HepG2 (cell line): Measurements from ENCODE around the gene CELF2. TPM values are rescaled to one million over a fixed set of nuclear protein-coding genes. Genes with fewer than 3 reads are reported as not detected.

Experiments
- ATAC-seq: fragments of 200-7000 bp; cut with Tn5 transposase; 3 replicates; pipeline ENCODE4 v1.9.1; 2020; ENCODE audit warnings: mild to moderate bottlenecking, moderate library complexity
- BruUV-seq: library from RNA; stranded (reverse); fragments of 400-500 nt; replicated peaks from 2 replicates; lab custom pipeline; 2021; lab: Mats Ljungman, UMichigan
- CTCF ChIA-PET: fragments of 300-600 bp; formaldehyde crosslinking; extraction: SDS; loops from one replicate; lab custom pipeline; 2021; ENCODE audit warnings: low total read pairs, inconsistent platforms, low intra/inter-chr PET ratio; lab: Yijun Ruan, JAX
- POLR2A ChIA-PET: fragments of 350-600 bp; sonication (Branson Sonifier 250); formaldehyde crosslinking; loops from one replicate; lab custom pipeline; 2020; ENCODE audit warnings: antibody characterized with exemption, inconsistent platforms; lab: Yijun Ruan, JAX
- DNase-seq: peaks from one replicate; pipeline ENCODE4 v3.0.0-alpha.2; 2015; ENCODE audit warnings: low spot score
- FAIRE-seq: peaks from 3 replicates; lab custom pipeline; 2011; peaks lifted over from hg19 to GRCh38; lab: Jason Lieb, UNC
- H2AFZ ChIP-seq: one replicate; pipeline ENCODE4 v1.6.1; 2011; ENCODE audit warnings: low read length, inconsistent platforms
- H3K27ac ChIP-seq: fragments of 300-600 bp; 3 replicates; pipeline ENCODE4 v1.8.0; 2011; ENCODE audit warnings: mixed run types, mild to moderate bottlenecking, mixed read lengths, low read length, inconsistent platforms; ENCODE audit not compliant: insufficient read depth; ENCODE audit errors: extremely low read length
- H3K27me3 ChIP-seq, 2 experiments: fragments of 200-600 bp in 1 of 2; 2 replicates in 1 of 2; 3 replicates in 1 of 2; pipeline versions ENCODE4 v1.6.0 to v1.8.0; 2011; ENCODE audit warnings: low read length in 2 of 2, mild to moderate bottlenecking in 2 of 2, moderate library complexity in 2 of 2, inconsistent platforms in 1 of 2; ENCODE audit not compliant: insufficient read depth in 2 of 2, control insufficient read depth in 1 of 2
- H3K36me3 ChIP-seq, 2 experiments: fragments of 200-600 bp in 1 of 2; replicated peaks in 1 of 2; 2 replicates in 1 of 2; 3 replicates in 1 of 2; pipeline versions ENCODE4 v1.5.1 to v1.8.0; 2011; ENCODE audit warnings: low read length in 2 of 2, inconsistent platforms in 1 of 2; ENCODE audit not compliant: insufficient read depth in 2 of 2, control insufficient read depth in 1 of 2
- H3K4me1 ChIP-seq: 2 replicates; pipeline ENCODE4 v1.5.1; 2012; ENCODE audit warnings: low read length, inconsistent platforms; ENCODE audit not compliant: insufficient read depth
- H3K4me2 ChIP-seq: 2 replicates; pipeline ENCODE4 v1.6.0; 2011; ENCODE audit warnings: low read depth, low read length, inconsistent platforms
- H3K4me3 ChIP-seq, 3 experiments: fragments of 200-600 bp in 1 of 3; sonication (generic), shearing (Covaris generic) in 1 of 3; replicated peaks in 1 of 3; 2 replicates each; pipeline ENCODE4 v1.5.1; 2011 to 2016; ENCODE audit warnings: low read length in 3 of 3, inconsistent platforms in 2 of 3, low read depth in 2 of 3, mild to moderate bottlenecking in 2 of 3, control low read depth in 1 of 3, mixed read lengths in 1 of 3; ENCODE audit not compliant: insufficient read depth in 1 of 3
- H3K79me2 ChIP-seq: one replicate; pipeline ENCODE4 v1.6.1; 2011; ENCODE audit warnings: low read length, inconsistent platforms; ENCODE audit not compliant: insufficient read depth
- H3K9ac ChIP-seq: 2 replicates; pipeline ENCODE4 v1.6.0; 2011; ENCODE audit warnings: mild to moderate bottlenecking, low read depth, low read length, inconsistent platforms; ENCODE audit not compliant: insufficient read depth
- H3K9me3 ChIP-seq: 2 replicates; pipeline ENCODE4 v1.5.1; 2012; ENCODE audit warnings: mild to moderate bottlenecking, low read length
- H4K20me1 ChIP-seq: 2 replicates; pipeline ENCODE4 v1.6.0; 2011; ENCODE audit warnings: inconsistent platforms, mild to moderate bottlenecking, low read length, moderate library complexity; ENCODE audit not compliant: insufficient read depth
- ATF4 ChIP-seq, 2 experiments: fragments of 450-650 bp in 1 of 2; sonication (generic) in 1 of 2; formaldehyde crosslinking; IDR thresholded peaks; 2 replicates each; pipeline versions ENCODE4 v1.5.0 to v1.8.0; 2020 to 2022; ENCODE audit warnings: mild to moderate bottlenecking in 1 of 2, missing genetic modification reagents in 1 of 2
- GFI1 ChIP-seq: sonication (generic); formaldehyde crosslinking; IDR thresholded peaks from 2 replicates; pipeline ENCODE4 v1.5.0; 2020; ENCODE audit warnings: missing genetic modification reagents, mild to moderate bottlenecking, borderline replicate concordance
- HMGXB4 ChIP-seq, 2 experiments: sonication (generic) in 1 of 2; formaldehyde crosslinking in 1 of 2; IDR thresholded peaks; 2 replicates each; pipeline versions ENCODE4 v1.4.0 to v1.6.1; 2018 to 2020; ENCODE audit warnings: missing genetic modification reagents in 2 of 2, borderline replicate concordance in 1 of 2, low read depth in 1 of 2, mild to moderate bottlenecking in 1 of 2, missing biosample characterization in 1 of 2
- POLR2AphosphoS2 ChIP-seq: IDR thresholded peaks from 2 replicates; pipeline ENCODE4 v1.6.1; 2011; ENCODE audit warnings: low read depth, low read length, improper control_type of control experiment
- ZNF160 ChIP-seq: sonication (generic); formaldehyde crosslinking; IDR thresholded peaks from 2 replicates; pipeline ENCODE4 v1.8.0; 2022; ENCODE audit warnings: mild to moderate bottlenecking, inconsistent platforms, missing genetic modification reagents
- ZNF382 ChIP-seq: sonication (generic); formaldehyde crosslinking; IDR thresholded peaks from 2 replicates; pipeline ENCODE4 v1.5.0; 2020; ENCODE audit warnings: missing genetic modification reagents, mild to moderate bottlenecking, borderline replicate concordance
- ZNF564 ChIP-seq: sonication (generic); formaldehyde crosslinking; IDR thresholded peaks from 2 replicates; pipeline ENCODE4 v1.8.1; 2023; ENCODE audit warnings: mild to moderate bottlenecking, missing genetic modification reagents
- ZNF567 ChIP-seq: sonication (generic); formaldehyde crosslinking; IDR thresholded peaks from 2 replicates; pipeline ENCODE4 v1.8.1; 2023; ENCODE audit warnings: mild to moderate bottlenecking, missing genetic modification reagents, borderline replicate concordance
- ZNF614 ChIP-seq: IDR thresholded peaks from 2 replicates; pipeline ENCODE4 v1.6.1; 2018; ENCODE audit warnings: missing biosample characterization, missing genetic modification reagents, inconsistent platforms, borderline replicate concordance
- WGBS: methylation state at CpG from one replicate; pipeline ENCODE4 v1.1.6; 2017; ENCODE audit warnings: low lambda C conversion rate; 5-methylcytosine and 5-hydroxymethylcytosine counted together
- in situ Hi-C: cut with HindIII; loops from 2 replicates; pipeline ENCODE4 v1.10.0; 2017; ENCODE audit warnings: low pct_unique_long_range_greater_than_20kb; ENCODE audit not compliant: extremely low pct_ligation_motif_present
- intact Hi-C: fragments of 100-400 bp; cut with micrococcal nuclease; formaldehyde crosslinking; loops from one replicate; pipeline ENCODE4 v1.10.0; 2022; ENCODE audit not compliant: unreplicated experiment
- polyA plus RNA-seq, 8 experiments: library from polyadenylated mRNA; depleted of rRNA in 3 of 8; stranded (reverse) in 7 of 8; unstranded in 1 of 8; fragments of >200 nt; fragmentation: Illumina TruSeq in 4 of 8; extraction: Trizol in 4 of 8; gene quantifications; 2 replicates each; pipeline versions ENCODE4 v1.2.1 to v1.2.3, GENCODE V29; 2011 to 2016; ENCODE audit warnings: low read depth in 4 of 8, missing spikeins in 1 of 8, mixed read lengths in 1 of 8; ENCODE audit not compliant: insufficient read depth in 1 of 8
- total RNA-seq, 5 experiments: library from RNA; depleted of rRNA; stranded (reverse); fragments of >200 nt; fragmentation: Illumina TruSeq; extraction: Trizol; gene quantifications; 2 replicates each; pipeline ENCODE4 v1.2.3, GENCODE V29; 2016; ENCODE audit warnings: low read depth in 1 of 5
- TF ChIP-seq, protein P1 (sequence below): IDR thresholded peaks from 2 replicates; pipeline ENCODE4 v1.6.1; 2016; ENCODE audit warnings: low read depth, missing genetic modification reagents, missing compliant biosample characterization

Gene CELF2
- total and polyA plus RNA-seq, 2 of the 13 experiments (the other 11 are each of a cell fraction or from before 2014, with no cell fraction given) = not detected

- DNase-seq (no peak), FAIRE-seq (no peak), ATAC-seq (no peak)
- no peak overlapping the region for H3K9ac ChIP-seq
- in situ Hi-C loops = no loop called here
- no peak overlapping the region for H3K27ac ChIP-seq
- no peak overlapping the region for H2AFZ ChIP-seq
- peaks cover 0 to 53% of the 10 kb centered on the region in 2 experiments for H3K27me3 ChIP-seq
- no peak overlapping the region for H3K4me2 ChIP-seq
- intact Hi-C loops = no loop called here
- H3K36me3 ChIP-seq = no peaks in the 10 kb centered on the region
- H3K4me3 ChIP-seq = no peak overlapping the region
- WGBS = 33% methylated on average over 17 of the region's 17 CpGs
- no peaks in the 10 kb centered on the region for H4K20me1 ChIP-seq
- BruUV-seq = no TSS peak
- POLR2A ChIA-PET = no interaction called here
- H3K79me2 ChIP-seq = no peaks in the 10 kb centered on the region
- no peaks in the 10 kb centered on the region for H3K9me3 ChIP-seq
- no peaks in the 10 kb centered on the region for H3K4me1 ChIP-seq
- CTCF ChIA-PET = no interaction called here
- no peak for TF ChIP-seq ZNF564
- TF ChIP-seq ZNF614 = no peak
- TF ChIP-seq POLR2AphosphoS2 = no peak
- TF ChIP-seq, protein P1, sequence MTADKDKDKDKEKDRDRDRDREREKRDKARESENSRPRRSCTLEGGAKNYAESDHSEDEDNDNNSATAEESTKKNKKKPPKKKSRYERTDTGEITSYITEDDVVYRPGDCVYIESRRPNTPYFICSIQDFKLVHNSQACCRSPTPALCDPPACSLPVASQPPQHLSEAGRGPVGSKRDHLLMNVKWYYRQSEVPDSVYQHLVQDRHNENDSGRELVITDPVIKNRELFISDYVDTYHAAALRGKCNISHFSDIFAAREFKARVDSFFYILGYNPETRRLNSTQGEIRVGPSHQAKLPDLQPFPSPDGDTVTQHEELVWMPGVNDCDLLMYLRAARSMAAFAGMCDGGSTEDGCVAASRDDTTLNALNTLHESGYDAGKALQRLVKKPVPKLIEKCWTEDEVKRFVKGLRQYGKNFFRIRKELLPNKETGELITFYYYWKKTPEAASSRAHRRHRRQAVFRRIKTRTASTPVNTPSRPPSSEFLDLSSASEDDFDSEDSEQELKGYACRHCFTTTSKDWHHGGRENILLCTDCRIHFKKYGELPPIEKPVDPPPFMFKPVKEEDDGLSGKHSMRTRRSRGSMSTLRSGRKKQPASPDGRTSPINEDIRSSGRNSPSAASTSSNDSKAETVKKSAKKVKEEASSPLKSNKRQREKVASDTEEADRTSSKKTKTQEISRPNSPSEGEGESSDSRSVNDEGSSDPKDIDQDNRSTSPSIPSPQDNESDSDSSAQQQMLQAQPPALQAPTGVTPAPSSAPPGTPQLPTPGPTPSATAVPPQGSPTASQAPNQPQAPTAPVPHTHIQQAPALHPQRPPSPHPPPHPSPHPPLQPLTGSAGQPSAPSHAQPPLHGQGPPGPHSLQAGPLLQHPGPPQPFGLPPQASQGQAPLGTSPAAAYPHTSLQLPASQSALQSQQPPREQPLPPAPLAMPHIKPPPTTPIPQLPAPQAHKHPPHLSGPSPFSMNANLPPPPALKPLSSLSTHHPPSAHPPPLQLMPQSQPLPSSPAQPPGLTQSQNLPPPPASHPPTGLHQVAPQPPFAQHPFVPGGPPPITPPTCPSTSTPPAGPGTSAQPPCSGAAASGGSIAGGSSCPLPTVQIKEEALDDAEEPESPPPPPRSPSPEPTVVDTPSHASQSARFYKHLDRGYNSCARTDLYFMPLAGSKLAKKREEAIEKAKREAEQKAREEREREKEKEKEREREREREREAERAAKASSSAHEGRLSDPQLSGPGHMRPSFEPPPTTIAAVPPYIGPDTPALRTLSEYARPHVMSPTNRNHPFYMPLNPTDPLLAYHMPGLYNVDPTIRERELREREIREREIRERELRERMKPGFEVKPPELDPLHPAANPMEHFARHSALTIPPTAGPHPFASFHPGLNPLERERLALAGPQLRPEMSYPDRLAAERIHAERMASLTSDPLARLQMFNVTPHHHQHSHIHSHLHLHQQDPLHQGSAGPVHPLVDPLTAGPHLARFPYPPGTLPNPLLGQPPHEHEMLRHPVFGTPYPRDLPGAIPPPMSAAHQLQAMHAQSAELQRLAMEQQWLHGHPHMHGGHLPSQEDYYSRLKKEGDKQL = no peak
- TF ChIP-seq GFI1 = no peak
- no peak for TF ChIP-seq ZNF160 (CRISPR knock-in tag)
- no peak for TF ChIP-seq ATF4 (CRISPR knock-in tag; IDR thresholded peaks at IDR 0.05)
- no peak for TF ChIP-seq ZNF567 (CRISPR knock-in tag)
- TF ChIP-seq ZNF382 = no peak
- TF ChIP-seq HMGXB4 (CRISPR knock-in tag; IDR thresholded peaks at IDR 0.05; ENCODE audit: borderline replicate concordance in 1 of 2, low read depth in 1 of 2) = no peak
Measured at GRCh38 chr10:11320809-11321520, 303.3 kb downstream of the CELF2 start.
